Activated CD8-positive, alpha-beta memory T cell treated with anti-CD3 and anti-CD28 coated beads, Interleukin-2, amount 10 ng/mL, durations not matched to agents 7 days and 5 days (primary cell): ENCODE results near the gene C1QL1. TPM values are rescaled to one million over a fixed set of nuclear protein-coding genes. Genes with fewer than 3 reads are reported as not detected.
A peak's percentile ranks its signal among the peaks of the same experiment; 100 is the strongest.

Source experiments
- ATAC-seq: fragments of 150-1000 bp; cut with Tn5 transposase; one replicate; pipeline ENCODE4 v1.10.0; 2021; ENCODE audit warnings: moderate library complexity
- CTCF ChIA-PET: fragments of 350-600 bp; sonication (Branson Sonifier 250); formaldehyde crosslinking; loops from one replicate; lab custom pipeline; 2021; ENCODE audit warnings: antibody characterized with exemption; lab: Charles Lee
- DNase-seq: peaks from one replicate; pipeline ENCODE4 v3.0.0-alpha.2; 2020
- H3K27ac Mint-ChIP-seq: one replicate; pipeline ENCODE4 v1.8.0; 2021; ENCODE audit warnings: mild to moderate bottlenecking, mixed read lengths
- H3K27me3 Mint-ChIP-seq: one replicate; pipeline ENCODE4 v1.8.0; 2021; ENCODE audit warnings: mixed read lengths
- H3K36me3 Mint-ChIP-seq: one replicate; pipeline ENCODE4 v1.8.0; 2021; ENCODE audit warnings: mild to moderate bottlenecking, mixed read lengths
- H3K4me1 Mint-ChIP-seq: one replicate; pipeline ENCODE4 v1.8.0; 2021; ENCODE audit warnings: mixed read lengths
- H3K4me3 Mint-ChIP-seq: one replicate; pipeline ENCODE4 v1.8.0; 2021; ENCODE audit warnings: mild to moderate bottlenecking, moderate library complexity, mixed read lengths
- H3K9me3 Mint-ChIP-seq: one replicate; pipeline ENCODE4 v1.8.0; 2022; ENCODE audit warnings: low read depth, mixed read lengths
- total RNA-seq, 2 experiments: library from RNA; stranded (reverse); gene quantifications; one replicate each; pipeline ENCODE4 v1.2.3, GENCODE V29; 2021

The C1QL1 gene
- total RNA-seq, 2 experiments from 2014 or later = 0.33 to 0.38 TPM

- CTCF ChIA-PET = interaction anchor here (1.1 to 3.4 kb wide), 2 partner anchors 9 to 206 kb away, joined by 4 to 16 read pairs; partner anchors contain the start of gene ACBD4
- peaks cover 45% of the 10 kb centered on the region for H3K36me3 Mint-ChIP-seq
- DNase-seq = no peak
- H3K4me1 Mint-ChIP-seq = peaks cover under 1% of the 10 kb centered on the region
- no peaks in the 10 kb centered on the region for H3K9me3 Mint-ChIP-seq
- no peaks in the 10 kb centered on the region for H3K27me3 Mint-ChIP-seq
- H3K27ac Mint-ChIP-seq = no peak overlapping the region
- ATAC-seq = no peak
- H3K4me3 Mint-ChIP-seq = no peak overlapping the region
Measured at GRCh38 chr17:44928950-44929720, 39.0 kb downstream of the C1QL1 start.

GRCh38 chr17:44928136-44928535 lies 40.0 kb downstream of the C1QL1 start:
- H3K36me3 Mint-ChIP-seq = peaks cover 38% of the 10 kb centered on the region
- no peak overlapping the region for H3K4me3 Mint-ChIP-seq
- H3K4me1 Mint-ChIP-seq = peaks cover 2% of the 10 kb centered on the region
- no peak overlapping the region for H3K27ac Mint-ChIP-seq
- H3K9me3 Mint-ChIP-seq = no peaks in the 10 kb centered on the region
- CTCF ChIA-PET = interaction anchor here (1.1 to 1.2 kb wide), 2 partner anchors 146 to 171 kb away, joined by 3 read pairs; no protein-coding TSS in a partner anchor
- ATAC-seq (no peak), DNase-seq (no peak)
- H3K27me3 Mint-ChIP-seq = no peaks in the 10 kb centered on the region

DNA sequence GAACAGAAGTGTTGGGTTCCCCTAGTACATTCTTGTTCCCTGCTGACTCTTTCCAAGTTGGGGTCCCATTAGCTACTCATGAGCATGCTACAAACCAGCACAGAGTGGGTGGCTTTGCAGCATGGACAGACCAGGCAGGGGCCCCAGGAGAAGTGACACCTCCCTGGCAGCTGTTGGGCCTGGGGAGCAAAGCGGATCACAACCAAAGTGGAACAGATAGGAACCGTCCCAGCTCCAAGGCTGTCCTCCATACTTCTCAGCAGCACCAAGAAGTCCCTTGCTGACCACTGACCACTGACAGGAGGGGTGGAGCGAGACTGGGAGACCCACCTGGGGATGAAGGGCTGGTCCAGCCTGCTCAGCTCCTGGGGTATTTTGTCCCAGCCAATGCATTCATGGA lies 40.4 kb downstream of the C1QL1 start:
- no peak for ATAC-seq
- Mint-ChIP-seq H3K27me3 (no peaks in the 10 kb centered on the region), H3K9me3 (no peaks in the 10 kb centered on the region), H3K36me3 (peaks cover 38% of the 10 kb centered on the region), H3K4me3 (no peak overlapping the region), H3K4me1 (peaks cover 2% of the 10 kb centered on the region), H3K27ac (no peak overlapping the region)
- CTCF ChIA-PET = interaction anchor here (0.6 to 1.2 kb wide), 5 partner anchors 19 to 171 kb away, joined by 3 read pairs; no protein-coding TSS in a partner anchor
- DNase-seq = no peak

GRCh38 chr17:44926821-44927525 lies 41.1 kb downstream of the C1QL1 start:
- ATAC-seq (no peak), DNase-seq (no peak)
- Mint-ChIP-seq H3K36me3 (peaks cover 35% of the 10 kb centered on the region), H3K27me3 (peaks cover 5% of the 10 kb centered on the region), H3K27ac (no peak overlapping the region), H3K4me1 (peaks cover 2% of the 10 kb centered on the region), H3K4me3 (no peak overlapping the region), H3K9me3 (no peaks in the 10 kb centered on the region)
- CTCF ChIA-PET = interaction anchor here (0.6 to 1.2 kb wide), 4 partner anchors 20 to 148 kb away, joined by 3 to 6 read pairs (median 3); no protein-coding TSS in a partner anchor

GRCh38 chr17:44925731-44926697 lies 42.1 kb downstream of the C1QL1 start:
- CTCF ChIA-PET = interaction anchor here (1.2 kb wide), 1 partner anchor 94 kb away, joined by 6 read pairs; no protein-coding TSS in a partner anchor
- Mint-ChIP-seq H3K4me3 (no peak overlapping the region), H3K36me3 (peaks cover 30% of the 10 kb centered on the region), H3K9me3 (no peaks in the 10 kb centered on the region), H3K4me1 (peaks cover 2% of the 10 kb centered on the region), H3K27ac (no peak overlapping the region), H3K27me3 (peaks cover 12% of the 10 kb centered on the region)
- DNase-seq = no peak
- no peak for ATAC-seq

DNA sequence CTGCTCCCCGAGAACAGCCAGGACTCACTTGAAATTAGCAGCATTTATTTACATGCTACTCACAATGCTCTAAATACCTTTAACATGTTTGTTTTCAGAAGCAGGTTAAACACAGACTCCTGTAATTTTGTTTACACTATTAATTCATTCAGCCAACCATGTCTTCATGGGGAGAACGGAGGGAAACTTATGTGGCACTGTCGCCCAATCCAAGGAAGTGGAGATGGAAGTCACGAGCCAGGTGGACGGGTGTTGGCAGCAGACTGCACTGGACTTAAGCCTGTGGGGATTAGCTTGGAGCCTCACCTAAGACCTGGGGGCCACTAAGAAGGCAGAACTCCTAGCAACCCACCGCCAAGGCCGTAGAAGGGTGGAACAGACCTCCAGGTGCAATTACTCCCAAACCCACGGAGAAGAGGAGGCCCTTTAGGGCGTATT lies 44.0 kb downstream of the C1QL1 start:
- DNase-seq (no peak), ATAC-seq (no peak)
- CTCF ChIA-PET = no interaction called here
- no peak overlapping the region for H3K4me3 Mint-ChIP-seq
- peaks cover 4% of the 10 kb centered on the region for H3K4me1 Mint-ChIP-seq
- peaks cover 26% of the 10 kb centered on the region for H3K27me3 Mint-ChIP-seq
- H3K36me3 Mint-ChIP-seq = peaks cover 24% of the 10 kb centered on the region
- H3K27ac Mint-ChIP-seq = no peak overlapping the region
- no peaks in the 10 kb centered on the region for H3K9me3 Mint-ChIP-seq

DNA sequence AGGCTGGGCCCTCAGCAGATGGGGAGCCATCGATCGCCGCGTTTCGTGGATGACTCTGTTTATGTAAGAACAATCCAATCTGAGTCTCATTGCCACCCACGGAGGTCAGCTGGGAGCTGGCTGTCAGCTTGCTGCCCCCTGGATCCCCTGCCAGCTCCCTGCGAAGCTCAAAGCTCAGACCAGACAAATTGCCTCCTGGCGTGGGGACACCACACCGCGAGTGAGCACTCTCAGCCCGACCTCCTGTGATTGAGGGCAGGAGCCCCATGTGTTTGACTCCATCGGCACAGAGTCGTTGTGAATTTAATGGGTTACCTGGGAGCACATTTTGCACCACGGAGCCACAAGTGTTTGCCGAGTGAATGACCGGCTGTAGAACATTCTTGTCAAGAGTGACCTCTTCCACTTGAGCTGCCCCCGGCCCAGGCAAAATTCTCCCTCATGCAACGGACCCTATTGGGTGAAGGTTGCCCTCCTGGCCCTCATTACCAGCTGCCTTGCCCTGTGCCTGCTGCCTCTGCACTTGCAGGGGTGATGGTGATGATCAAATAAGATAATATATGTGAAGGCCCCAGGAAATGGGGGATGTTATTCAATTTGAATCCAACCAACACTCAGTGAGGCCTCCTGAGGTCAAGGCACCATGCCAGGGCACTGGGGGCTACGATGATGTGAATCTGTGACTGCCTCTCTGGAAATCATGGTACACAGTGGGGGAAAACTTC lies 45.2 kb downstream of the C1QL1 start:
- H3K4me3 Mint-ChIP-seq = no peak overlapping the region
- H3K27me3 Mint-ChIP-seq = peaks cover 26% of the 10 kb centered on the region
- CTCF ChIA-PET = interaction anchor here (0.6 to 4.0 kb wide), 4 partner anchors 8 to 147 kb away, joined by 3 to 73 read pairs (median 6); no protein-coding TSS in a partner anchor
- DNase-seq (no peak), ATAC-seq (no peak)
- H3K9me3 Mint-ChIP-seq = no peaks in the 10 kb centered on the region
- H3K36me3 Mint-ChIP-seq = peaks cover 16% of the 10 kb centered on the region
- H3K27ac Mint-ChIP-seq = no peak overlapping the region
- H3K4me1 Mint-ChIP-seq = peaks cover 4% of the 10 kb centered on the region

- Mint-ChIP-seq H3K4me1 (peaks cover 4% of the 10 kb centered on the region), H3K27ac (no peak overlapping the region), H3K9me3 (no peaks in the 10 kb centered on the region), H3K27me3 (peaks cover 26% of the 10 kb centered on the region), H3K4me3 (no peak overlapping the region), H3K36me3 (peaks cover 11% of the 10 kb centered on the region)
- CTCF ChIA-PET = interaction anchor here (1.0 to 4.4 kb wide), 4 partner anchors 8 to 147 kb away, joined by 3 to 73 read pairs (median 16); no protein-coding TSS in a partner anchor
- ATAC-seq (no peak), DNase-seq (no peak)
Measured at GRCh38 chr17:44922136-44922535, 46.0 kb downstream of the C1QL1 start.

DNA sequence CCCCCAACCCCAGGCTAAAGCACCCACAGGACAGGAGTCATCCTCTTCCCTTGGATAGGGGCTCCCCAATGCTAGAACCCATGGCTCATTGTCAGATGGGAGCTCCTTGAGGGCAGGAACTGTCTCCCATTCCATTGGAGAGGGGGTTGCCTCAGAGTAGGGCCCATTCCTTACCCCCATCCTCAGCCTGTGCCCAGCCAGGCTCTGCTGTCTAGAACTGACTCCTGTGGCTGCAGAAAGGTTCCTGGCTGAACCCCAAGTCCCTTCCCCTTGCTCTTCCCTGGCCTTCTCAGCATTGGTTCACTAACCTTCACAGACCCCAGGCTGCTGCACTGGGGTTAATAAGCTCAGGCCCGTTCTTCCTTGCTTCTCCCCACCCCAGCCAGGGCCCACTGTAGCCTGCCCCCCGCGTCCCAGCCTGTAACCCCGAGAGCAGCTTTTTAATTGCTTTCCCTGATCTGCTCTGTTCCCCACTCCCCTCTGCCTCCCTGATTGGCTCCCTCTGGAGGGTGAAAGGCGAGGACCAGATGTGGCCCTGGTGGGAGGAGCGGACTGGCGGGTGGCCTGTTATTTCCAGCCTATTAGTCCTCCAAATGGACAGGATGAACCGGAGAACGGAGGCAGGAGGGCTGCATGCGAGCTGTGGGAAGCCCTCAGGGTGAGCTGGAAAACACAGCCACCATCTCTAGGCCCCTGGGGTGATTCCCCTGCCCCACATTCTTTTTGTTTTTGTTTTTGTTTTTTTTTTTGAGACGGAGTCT lies 46.8 kb downstream of the C1QL1 start:
- no peak for ATAC-seq
- no peak for DNase-seq
- peaks cover 4% of the 10 kb centered on the region for H3K4me1 Mint-ChIP-seq
- H3K27me3 Mint-ChIP-seq = peaks cover 26% of the 10 kb centered on the region
- H3K36me3 Mint-ChIP-seq = peaks cover 4% of the 10 kb centered on the region
- H3K4me3 Mint-ChIP-seq = no peak overlapping the region
- H3K27ac Mint-ChIP-seq = no peak overlapping the region
- no peaks in the 10 kb centered on the region for H3K9me3 Mint-ChIP-seq
- CTCF ChIA-PET = interaction anchor here (1.0 to 4.4 kb wide), 8 partner anchors 9 to 178 kb away, joined by 3 to 73 read pairs (median 14); partner anchors contain the start of gene EFTUD2

GRCh38 chr17:44920565-44920940 lies 47.5 kb downstream of the C1QL1 start:
- Mint-ChIP-seq H3K36me3 (peaks cover 3% of the 10 kb centered on the region), H3K27me3 (peaks cover 26% of the 10 kb centered on the region), H3K4me1 (peaks cover 4% of the 10 kb centered on the region), H3K9me3 (no peaks in the 10 kb centered on the region), H3K27ac (no peak overlapping the region), H3K4me3 (no peak overlapping the region)
- ATAC-seq (no peak), DNase-seq (no peak)
- CTCF ChIA-PET = interaction anchor here (0.7 to 4.4 kb wide), 15 partner anchors 10 to 215 kb away, joined by 3 to 73 read pairs (median 5); partner anchors contain the start of genes ACBD4 and EFTUD2

DNA sequence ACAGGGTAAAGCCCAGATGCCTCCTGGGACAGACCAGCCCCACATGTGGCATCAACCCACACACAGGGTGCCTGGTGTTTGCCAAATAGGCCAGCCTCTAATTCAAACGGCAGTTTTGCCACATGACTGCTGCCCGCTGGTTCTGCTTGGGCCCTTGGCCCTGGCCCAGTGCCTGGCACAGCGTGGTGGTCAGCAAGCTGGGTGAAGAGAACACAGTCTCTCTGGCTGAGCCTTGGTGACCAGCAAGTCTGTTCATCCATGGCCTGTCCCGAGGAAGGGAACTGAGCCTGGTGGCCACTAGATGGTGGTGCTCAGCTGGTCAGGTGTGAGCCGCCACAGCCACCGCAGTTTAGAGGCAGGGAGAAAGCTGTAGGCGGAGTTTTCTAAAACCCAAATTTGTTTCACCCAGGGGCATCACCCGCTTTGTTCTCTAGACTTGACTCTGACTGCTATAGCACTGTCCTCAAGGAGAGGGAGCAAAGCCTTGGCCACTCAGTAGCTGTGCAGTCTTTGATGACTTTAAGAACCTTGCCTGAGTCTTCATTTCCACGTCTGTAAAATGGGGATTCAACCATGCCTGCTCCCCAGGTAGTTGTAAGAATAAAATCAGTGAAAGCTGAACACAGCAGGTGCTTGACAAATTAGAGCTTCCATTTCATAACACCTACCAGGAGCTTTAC lies 48.1 kb downstream of the C1QL1 start:
- Mint-ChIP-seq H3K4me1 (peaks cover 4% of the 10 kb centered on the region), H3K9me3 (no peaks in the 10 kb centered on the region), H3K4me3 (no peak overlapping the region), H3K36me3 (peaks cover 3% of the 10 kb centered on the region), H3K27ac (no peak overlapping the region), H3K27me3 (peaks cover 26% of the 10 kb centered on the region)
- DNase-seq (peak; percentile 80), ATAC-seq (peak; percentile 85)
- CTCF ChIA-PET = interaction anchor here (0.7 to 4.4 kb wide), 16 partner anchors 10 to 215 kb away, joined by 3 to 73 read pairs (median 4); partner anchors contain the start of genes ACBD4 and EFTUD2
